ENCODE data around the gene CCDC69. TPM values are rescaled to one million over a fixed set of nuclear protein-coding genes. Genes with fewer than 3 reads are reported as not detected.

Gene CCDC69
- total RNA-seq, 6 experiments from 2014 or later: 11.8 to 30.9 (median 22.9) TPM

DNA sequence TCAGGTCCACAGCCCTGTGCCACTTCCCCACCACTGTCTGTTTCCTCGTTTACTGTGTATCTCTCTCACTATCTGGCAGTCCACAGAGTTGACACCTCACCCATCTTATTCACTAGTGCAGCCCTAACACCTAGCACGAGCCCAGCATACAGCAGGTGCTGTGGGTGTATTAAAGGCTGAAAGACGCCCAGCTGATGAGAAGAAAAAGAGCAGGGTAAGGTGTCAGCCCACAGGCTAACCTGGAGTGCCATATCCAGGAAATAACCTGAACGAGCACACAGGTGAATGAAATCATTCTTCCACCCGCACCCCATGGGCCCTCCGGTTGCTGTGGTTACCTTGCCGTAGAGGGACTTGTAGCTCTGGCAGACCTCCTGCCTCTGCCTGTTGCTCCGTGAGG is 84.9 kb downstream of the CCDC69 start:
- intact Hi-C loops (cut with DNase I): no loop called here
- no peak overlapping the region for H3K4me3 ChIP-seq
- peak in 3 of 4 donors; percentile 39 to 40 (median 40) for ATAC-seq
- no peaks in the 10 kb centered on the region for H3K27me3 ChIP-seq
- 100% methylated on average over 2 of the region's 8 CpGs for WGBS (ENCODE audit: insufficient coverage, low coverage, low lambda C conversion rate, missing lambda C conversion rate)
- no peaks in the 10 kb centered on the region for H3K4me1 ChIP-seq
- no peaks in the 10 kb centered on the region for H3K9me3 ChIP-seq
- no peak for DNase-seq
- H3K27ac ChIP-seq: no peak overlapping the region
- peaks cover 14 to 83% (median 38%) of the 10 kb centered on the region in 4 donors for H3K36me3 ChIP-seq
- TF ChIP-seq, protein P1, sequence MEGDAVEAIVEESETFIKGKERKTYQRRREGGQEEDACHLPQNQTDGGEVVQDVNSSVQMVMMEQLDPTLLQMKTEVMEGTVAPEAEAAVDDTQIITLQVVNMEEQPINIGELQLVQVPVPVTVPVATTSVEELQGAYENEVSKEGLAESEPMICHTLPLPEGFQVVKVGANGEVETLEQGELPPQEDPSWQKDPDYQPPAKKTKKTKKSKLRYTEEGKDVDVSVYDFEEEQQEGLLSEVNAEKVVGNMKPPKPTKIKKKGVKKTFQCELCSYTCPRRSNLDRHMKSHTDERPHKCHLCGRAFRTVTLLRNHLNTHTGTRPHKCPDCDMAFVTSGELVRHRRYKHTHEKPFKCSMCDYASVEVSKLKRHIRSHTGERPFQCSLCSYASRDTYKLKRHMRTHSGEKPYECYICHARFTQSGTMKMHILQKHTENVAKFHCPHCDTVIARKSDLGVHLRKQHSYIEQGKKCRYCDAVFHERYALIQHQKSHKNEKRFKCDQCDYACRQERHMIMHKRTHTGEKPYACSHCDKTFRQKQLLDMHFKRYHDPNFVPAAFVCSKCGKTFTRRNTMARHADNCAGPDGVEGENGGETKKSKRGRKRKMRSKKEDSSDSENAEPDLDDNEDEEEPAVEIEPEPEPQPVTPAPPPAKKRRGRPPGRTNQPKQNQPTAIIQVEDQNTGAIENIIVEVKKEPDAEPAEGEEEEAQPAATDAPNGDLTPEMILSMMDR (IDR thresholded peaks at IDR 0.05): no peak

DNA sequence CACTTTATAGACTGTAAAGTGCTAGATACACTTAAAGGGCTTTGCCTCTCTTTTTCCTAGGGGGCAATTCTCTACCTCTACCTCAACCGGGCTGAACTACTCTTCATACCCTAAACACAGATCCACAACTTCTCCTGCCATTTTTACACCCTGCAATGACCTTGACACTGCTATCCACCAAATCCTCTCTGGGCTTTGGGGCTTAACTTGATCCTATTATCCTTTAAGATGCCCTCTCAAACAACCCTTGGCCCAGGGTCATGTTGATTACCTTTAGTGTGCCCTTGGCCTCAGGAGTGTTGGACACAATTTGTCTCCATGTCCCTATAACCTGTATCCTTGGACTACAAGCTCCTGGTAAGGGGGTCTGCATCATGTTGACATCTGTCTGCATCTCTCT is 85.8 kb downstream of the CCDC69 start:
- TF ChIP-seq, protein P1 (IDR thresholded peaks at IDR 0.05): no peak
- no peak for TF ChIP-seq POLR2A (IDR thresholded peaks at IDR 0.05)
- H3K9me3 ChIP-seq: no peaks in the 10 kb centered on the region
- H3K27me3 ChIP-seq: no peaks in the 10 kb centered on the region
- DNase-seq (no peak), ATAC-seq (no peak)
- intact Hi-C loops (cut with DNase I): no loop called here
- WGBS (ENCODE audit: insufficient coverage, low coverage, low lambda C conversion rate, missing lambda C conversion rate): 89% methylated on average over 1 of the region's 1 CpG
- H3K27ac ChIP-seq: no peak overlapping the region
- H3K4me1 ChIP-seq: no peaks in the 10 kb centered on the region
- peaks cover 14 to 88% (median 44%) of the 10 kb centered on the region in 4 donors for H3K36me3 ChIP-seq
- H3K4me3 ChIP-seq: no peak overlapping the region

DNA sequence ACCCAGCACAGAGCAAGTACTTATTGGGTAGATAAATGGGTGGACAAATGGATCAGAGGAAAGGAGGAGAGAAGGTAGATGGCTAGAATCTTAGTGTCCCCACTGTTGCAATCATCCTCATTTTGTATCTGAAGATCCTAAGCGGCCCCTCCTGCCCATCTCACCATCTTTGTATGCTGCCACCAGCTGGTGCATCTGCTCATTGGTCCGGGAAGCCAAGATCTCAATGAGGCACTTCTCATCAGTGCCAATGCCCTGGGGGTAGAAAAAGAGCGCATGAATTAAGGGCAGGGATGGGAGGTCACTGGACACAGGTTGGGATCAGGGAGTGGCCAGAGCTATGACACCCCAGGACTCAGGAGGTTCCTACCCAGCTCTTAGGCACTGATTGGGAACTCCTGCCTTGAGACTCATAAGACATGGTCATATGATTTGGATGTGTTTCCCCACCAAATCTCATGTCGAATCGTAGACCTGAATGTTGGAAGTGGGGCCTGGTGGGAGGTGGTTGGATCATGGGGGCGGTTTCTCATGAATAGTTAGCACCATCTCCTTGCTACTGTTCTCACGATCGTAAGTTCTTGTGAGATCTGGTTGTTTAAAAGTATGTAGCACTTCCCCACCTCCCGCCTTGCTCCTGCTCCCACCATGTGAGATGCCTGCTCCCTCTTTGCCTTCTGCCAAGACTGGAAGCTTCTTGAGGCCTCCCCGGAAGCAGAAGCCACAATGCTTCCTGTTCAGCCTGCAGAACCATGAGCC is 86.6 kb downstream of the CCDC69 start:
- TF ChIP-seq, protein P1 (IDR thresholded peaks at IDR 0.05): no peak
- no peak for TF ChIP-seq POLR2A (IDR thresholded peaks at IDR 0.05)
- Histone ChIP-seq H3K9me3 (no peaks in the 10 kb centered on the region), H3K4me3 (no peak overlapping the region), H3K27ac (no peak overlapping the region), H3K4me1 (no peaks in the 10 kb centered on the region), H3K27me3 (no peaks in the 10 kb centered on the region), H3K36me3 (peaks cover 14 to 93% (median 50%) of the 10 kb centered on the region in 4 donors)
- WGBS (ENCODE audit: insufficient coverage, low coverage, low lambda C conversion rate, missing lambda C conversion rate): 81% methylated on average over 4 of the region's 10 CpGs
- DNase-seq: no peak
- intact Hi-C loops (cut with DNase I): no loop called here
- ATAC-seq: no peak

DNA sequence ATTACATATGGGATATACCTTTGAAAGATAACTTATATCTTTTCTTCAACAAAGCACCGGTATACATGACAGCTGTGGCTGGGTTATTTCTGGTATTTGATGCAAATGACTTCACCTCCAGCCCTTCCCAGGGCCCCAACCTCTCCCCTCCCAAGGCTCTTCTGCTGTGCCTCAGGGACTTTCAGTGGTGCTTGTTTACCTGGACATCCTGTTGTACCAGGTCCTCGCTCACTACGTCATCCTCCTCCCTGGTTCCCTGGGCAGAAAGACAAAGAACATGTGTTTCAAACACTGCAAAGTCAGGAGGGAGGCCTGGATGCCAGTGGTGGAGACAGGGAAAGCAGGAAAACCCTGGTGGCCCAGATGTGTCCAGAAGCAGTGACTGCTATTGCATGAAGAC is 89.7 kb downstream of the CCDC69 start:
- 8% methylated on average over 1 of the region's 3 CpGs for WGBS (ENCODE audit: insufficient coverage, low coverage, low lambda C conversion rate, missing lambda C conversion rate)
- intact Hi-C loops (cut with DNase I): loop anchor here in 1 of 2 donors (5.0 kb wide), 1 partner anchor 33 kb away; no protein-coding TSS in a partner anchor
- Histone ChIP-seq H3K9me3 (no peaks in the 10 kb centered on the region), H3K27me3 (no peaks in the 10 kb centered on the region), H3K27ac (no peak overlapping the region), H3K4me1 (no peaks in the 10 kb centered on the region), H3K4me3 (no peak overlapping the region), H3K36me3 (peaks cover 14 to 99% (median 59%) of the 10 kb centered on the region in 4 donors)
- DNase-seq (no peak), ATAC-seq (no peak)
- TF ChIP-seq POLR2A (IDR thresholded peaks at IDR 0.05): no peak
- TF ChIP-seq, protein P1 (IDR thresholded peaks at IDR 0.05): no peak
